GM19043 (cell line): ENCODE results near the gene KCNK3.
A peak's percentile ranks its signal among the peaks of the same experiment; 100 is the strongest.
"Not testable (repeated sequence)": the region's sequence is repeated elsewhere in the genome, so short reads cannot be mapped to it uniquely, and the experiment has no call there.

Experiments
- ATAC-seq: cut with Tn5 transposase; IDR thresholded peaks from one replicate; pipeline ENCODE4 v1.9.1; 2021; ENCODE audit warnings: low read depth; ENCODE audit not compliant: unreplicated experiment

KCNK3 gene

DNA sequence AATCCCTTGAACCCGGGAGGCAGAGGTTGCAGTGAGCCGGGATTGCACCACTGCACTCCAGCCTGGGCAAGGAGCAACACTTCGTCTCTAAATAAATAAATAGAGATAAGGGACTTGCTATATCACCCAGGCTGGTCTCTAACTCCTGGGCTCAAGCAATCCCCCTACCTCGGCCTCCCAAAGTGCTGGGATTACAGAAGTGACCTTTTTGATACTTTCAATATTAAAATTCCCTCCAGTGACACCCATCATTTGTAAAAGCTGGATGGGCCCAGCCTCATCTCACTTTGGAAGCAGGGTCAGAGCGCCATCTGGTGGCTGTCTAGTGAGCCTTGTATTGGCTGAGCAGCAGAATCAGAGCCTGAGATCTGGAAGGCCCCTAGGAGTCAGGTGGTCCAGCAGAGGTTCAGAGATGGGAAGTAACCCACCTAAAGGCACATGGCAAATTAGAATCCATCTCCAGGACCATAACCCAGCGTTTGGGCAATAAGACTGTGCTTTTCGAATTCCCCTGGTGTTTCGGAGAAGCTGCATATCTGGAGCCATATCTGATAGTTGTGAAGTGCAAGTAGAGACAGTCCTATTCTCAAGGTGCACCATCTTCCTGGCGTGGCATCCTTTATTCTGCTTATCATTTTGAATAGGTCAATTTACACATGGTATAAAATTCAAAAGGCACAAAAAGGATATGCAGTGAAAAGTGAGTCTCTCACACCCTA is 53.2 kb downstream of the KCNK3 start:
- no peak for ATAC-seq

DNA sequence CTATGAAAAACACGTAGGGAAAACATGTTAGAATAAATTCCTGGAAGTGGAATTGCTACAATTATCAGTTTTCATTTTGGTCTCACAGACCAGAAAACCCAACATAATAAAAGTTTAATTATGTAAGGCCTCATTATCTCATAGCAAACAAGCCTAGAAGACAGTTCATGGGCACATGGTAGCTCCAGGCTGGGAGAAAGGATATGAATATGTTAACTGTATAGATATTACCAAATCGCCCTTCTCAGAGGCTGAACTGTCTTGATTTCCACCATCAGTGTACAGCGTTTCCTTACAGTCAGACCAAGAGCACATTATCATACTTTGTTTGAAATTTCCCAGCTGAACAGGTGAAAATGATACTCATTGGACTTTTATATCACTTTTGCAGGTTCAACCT is 54.4 kb downstream of the KCNK3 start:
- ATAC-seq = no peak

DNA sequence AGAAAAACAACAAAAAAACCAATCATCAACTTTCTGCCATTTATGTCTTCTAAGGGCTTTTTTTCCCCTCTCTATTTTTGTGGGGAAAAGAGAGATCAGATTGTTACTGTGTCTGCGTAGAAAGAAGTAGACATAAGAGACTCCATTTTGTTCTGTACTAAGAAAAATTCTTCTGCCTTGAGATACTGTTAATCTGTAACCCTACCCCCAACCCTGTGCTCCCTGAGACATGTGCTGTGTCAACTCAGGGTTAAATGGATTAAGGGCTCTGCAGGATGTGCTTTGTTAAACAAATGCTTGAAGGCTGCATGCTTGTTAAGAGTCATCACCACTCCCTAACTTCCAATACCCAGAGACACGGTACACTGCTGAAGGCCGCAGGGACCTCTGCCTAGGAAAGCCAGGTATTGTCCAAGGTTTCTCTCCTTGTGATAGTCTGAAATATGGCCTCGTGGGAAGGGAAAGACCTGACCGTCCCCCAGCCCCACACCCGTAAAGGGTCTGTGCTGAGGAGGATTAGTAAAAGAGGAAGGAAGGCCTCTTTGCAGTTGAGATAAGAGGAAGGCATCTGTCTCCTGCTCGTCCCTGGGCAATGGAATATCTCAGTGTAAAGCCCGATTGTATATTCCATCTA is 57.4 kb downstream of the KCNK3 start:
- not testable (repeated sequence) for ATAC-seq

DNA sequence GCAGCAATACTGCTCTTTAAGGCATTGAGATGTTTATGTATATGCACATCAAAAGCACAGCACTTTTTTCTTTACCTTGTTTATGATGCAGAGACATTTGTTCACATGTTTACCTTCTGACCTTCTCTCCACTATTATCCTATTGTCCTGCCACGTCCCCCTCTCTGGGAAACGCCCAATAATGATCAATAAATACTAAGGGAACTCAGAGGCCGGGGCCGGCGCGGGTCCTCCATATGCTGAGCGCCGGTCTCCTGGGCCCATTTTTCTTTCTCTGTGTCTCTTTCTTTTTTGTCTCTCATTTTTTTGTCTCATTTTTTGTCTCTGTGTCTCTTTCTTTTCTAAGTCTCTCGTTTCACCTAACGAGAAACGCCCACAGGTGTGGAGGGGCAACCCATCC is 57.9 kb downstream of the KCNK3 start:
- ATAC-seq = not testable (repeated sequence)

DNA sequence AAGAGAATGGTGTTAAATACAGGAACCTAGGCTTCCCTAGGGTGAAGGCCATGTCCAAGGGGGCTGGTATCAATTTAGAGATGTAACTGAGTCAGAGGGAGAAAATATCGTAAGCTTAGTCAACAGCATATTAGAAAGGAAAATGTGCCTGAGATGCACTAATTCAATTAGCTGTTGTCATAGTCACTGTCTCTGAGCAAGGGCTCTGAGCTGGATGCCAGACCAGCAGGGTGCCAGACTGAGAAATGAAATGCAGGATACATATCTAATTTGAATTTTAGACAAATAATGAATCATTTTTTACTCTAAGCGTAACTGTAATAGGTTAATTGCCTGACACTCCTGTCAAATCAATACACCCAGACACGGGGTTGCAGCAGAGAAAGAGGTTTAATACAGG is 60.1 kb downstream of the KCNK3 start:
- ATAC-seq = no peak

DNA sequence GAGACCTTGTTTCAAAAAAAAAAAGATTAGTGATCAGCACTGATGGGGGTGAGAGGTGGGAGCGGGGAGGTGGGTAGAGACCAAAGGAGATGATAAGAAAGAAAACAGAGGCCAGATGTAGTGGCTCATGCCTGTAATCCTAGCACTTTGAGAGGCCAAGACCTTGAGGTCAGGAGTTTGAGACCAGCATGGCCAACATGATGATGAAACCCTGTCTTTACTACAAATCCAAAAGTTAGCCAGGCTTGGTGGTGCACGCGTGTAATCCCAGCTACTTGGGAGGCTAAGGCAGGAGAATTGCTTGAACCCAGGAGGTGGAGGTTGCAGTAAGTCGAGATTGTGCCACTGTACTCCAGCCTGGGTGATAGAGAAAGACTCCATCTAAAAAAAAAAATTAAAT is 62.0 kb downstream of the KCNK3 start:
- no peak for ATAC-seq

DNA sequence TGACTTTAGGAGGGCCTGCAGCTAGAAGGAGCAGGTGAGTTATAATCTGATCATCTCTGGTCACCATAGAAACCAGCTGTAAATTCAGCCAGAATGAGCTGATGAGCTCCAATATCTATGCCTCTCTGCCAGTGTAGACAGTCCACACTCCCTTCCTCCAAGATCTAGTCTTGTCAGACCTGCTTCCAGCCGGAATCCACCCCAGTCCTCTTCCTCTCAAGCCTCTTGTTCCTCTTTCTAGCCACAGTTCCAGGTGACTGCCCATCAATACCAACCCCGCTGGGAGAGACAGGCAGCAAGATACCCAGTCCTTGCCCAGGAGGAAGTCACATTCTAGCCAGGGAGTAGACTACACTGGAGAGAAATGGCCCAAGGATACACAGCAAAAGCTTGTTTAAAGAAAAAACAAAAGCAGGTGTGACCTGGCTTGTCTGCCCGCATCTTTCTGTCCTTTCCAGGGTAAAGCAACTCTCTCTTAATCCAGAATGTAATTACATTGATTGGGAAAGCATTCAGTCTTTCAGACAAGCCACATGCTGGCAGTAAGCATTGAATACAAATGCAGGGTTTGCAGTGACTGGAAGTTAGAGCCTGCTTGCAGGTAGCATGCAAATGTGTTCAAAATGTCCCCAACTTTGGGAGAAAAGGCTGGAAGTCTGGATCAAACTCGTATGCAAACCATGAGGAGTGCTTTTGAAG is 62.6 kb downstream of the KCNK3 start:
- ATAC-seq = no peak

DNA sequence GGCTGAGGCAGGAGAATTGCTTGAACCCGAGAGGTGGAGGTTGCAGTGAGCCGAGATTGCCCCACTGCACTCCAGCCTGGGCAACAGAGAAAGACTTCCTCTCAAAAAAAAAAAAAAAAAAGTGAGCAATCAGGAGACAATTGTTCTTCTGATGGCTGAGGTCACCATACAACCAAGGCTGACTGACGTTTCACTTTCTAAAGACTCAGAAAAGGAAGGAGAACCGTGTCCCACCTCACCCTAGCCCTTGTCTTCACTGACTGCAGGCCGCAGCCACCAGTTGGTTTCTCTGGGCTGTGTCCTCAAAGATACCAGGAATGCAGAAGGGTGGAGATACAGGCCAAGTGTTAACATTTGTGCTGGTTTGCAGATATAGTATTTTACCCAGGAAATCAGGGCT is 63.8 kb downstream of the KCNK3 start:
- ATAC-seq = no peak

DNA sequence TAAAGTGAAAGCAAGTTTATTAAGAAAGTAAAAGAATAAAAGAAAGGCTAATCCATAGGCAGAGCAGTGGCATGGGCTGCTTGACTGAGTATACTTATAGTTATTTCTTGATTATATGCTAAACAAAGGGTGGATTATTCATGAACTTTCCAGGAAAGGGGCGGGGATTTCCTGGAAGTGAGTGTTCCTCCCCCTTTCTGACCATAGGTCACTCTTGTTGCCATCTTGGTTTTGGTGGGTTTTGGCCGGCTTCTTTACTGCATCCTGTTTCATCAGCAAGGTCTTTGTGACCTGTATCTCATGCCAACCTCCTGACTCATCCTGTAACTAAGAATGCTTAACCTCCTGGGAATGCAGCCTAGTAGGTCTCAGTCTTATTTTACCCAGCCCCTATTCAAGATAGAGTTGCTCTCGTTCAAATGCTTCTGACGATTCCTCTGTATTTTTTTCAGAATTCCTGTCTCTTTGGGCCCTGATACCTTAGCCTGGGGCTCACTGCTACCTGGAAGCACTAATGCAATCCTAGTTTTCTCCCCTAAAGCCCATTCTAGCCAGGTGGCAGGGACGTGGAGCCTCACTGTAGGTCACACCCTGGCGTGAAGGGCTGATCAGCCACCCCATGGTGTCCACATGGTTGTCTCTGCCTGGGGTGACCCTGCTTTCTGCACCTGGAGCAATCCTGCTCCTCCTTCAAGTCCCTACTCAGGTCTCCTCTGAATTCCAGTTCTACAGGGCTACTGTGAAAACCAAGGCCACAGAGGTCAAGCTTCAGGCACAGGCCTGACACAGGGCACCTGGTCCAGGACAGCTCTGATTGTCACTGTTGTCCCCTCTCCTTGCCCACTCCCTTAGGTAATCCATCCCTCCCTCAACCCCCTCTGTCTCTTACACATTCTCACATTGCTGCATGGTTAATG is 65.6 kb downstream of the KCNK3 start:
- ATAC-seq = peak; percentile 45

DNA sequence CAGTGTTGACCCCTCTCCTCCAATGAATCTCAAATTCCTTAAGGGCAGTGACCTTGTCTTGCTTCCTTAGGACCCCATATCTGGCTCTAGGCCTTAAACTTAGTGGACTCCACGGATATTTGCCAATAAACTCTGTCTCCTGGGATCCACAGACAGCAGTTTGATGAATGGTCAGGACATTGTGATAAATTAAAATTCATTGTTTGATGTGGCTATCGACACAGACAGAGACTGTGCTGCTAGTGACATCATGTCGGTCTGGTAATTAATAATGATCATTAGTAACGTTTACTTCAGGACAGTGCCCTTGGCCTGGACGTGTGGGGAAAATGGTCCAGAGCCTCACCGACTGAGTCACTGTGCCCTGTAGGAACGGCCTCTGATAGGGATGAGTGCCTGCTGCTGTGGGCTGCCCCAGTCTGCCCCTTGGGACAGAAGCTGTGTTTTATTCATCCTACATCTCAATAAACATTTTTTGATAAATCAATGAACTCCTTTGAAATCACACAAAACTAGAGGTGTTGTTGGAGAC is 66.3 kb downstream of the KCNK3 start:
- no peak for ATAC-seq

DNA sequence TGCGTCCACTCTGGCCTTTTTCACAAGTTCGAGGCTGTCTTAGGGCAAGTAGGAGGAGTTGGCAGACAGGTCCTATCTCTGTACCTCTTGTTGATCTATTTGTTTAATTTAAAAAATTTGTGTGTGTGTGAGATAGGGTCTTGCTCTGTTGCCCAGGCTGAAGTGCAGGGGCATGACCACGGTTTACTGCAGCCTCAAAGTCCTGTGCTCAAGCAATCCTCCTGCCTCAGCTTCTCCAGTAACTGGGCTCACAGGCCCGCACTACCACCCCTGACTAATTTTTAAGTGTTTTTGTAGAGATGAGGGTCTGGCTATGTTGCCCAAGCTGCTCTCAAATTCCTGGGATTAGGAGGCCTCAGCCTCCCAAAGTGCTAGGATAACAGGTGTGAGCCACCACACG is 67.3 kb downstream of the KCNK3 start:
- no peak for ATAC-seq

DNA sequence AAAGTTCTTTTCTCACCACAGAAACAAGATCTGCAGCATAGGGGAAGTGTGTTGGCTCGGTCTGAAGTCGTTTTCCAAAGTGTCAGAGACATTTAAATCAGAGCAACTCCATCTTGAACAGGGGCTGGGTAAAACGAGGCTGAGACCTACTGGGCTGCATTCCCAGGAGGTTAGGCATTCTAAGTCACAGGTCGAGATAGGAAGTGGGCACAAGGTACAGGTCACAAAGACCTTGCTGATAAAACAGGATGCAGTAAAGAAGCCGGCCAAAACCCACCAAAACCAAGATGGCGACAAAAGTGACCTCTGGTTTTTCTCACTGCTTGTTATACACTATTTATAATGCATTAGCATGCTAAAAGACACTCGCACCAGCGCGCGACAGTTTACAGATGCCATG is 68.5 kb downstream of the KCNK3 start:
- ATAC-seq = not testable (repeated sequence)

DNA sequence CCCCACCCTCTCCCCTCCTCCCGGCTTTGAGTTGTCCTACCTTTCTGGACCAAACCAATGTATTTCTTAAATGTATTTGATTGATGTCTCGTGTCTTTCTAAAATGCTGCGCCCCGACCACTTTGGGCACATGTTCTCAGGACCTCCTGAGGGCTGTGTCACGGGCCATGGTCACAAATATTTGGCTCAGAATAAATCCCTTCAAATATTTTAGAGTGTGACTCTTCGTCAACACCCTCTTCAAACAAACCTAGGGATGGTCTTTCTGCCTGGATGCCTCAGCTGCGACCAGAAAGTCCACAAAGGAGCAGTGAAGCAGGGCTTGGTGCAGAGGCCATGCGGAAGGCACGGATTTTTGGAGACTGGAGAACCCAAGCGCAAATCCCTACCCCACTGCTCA is 70.5 kb downstream of the KCNK3 start:
- no peak for ATAC-seq

DNA sequence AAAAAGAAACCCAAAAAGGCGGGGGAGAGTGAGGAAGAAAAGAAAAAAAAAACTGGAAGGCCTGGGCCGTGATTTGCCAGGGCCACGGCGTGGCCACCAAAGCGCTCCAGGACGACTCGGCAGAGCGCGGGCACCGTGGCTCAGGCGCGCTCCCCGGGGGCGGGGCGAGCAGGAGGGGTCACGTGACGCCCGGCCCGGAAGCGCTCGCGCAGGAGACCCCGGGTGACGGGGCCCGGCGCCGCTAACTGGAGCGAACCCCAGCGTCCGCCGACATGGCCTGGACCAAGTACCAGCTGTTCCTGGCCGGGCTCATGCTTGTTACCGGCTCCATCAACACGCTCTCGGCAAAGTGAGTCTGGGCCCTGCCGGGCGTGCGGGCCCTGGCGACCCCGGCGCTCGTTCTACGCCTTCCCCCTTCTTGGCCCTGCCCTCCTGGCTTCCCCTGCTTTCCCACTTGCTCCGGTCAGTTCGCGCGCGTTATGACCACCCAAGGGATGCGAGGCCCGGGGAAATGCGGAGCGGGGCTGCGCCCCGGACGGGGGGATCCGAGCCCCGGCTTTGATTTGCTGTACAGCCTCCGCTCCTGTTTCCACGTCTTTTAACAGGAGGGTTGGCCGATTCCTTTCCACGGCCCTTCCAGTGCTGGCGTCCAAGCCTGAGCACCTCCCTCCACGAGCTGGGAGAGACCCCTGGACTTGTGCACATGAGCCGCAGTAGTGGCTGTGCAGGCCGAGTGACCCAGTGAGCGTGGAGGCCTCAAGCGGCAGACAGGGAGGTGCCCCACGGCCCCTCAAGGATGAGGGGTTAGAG is 71.8 kb downstream of the KCNK3 start, which contains the start of gene SLC35F6:
SLC35F6 (plus strand) TSS at position 207 of the 810 bp plus-strand sequence; CDS start at position 273, 66 bp downstream.
- no peak for ATAC-seq

DNA sequence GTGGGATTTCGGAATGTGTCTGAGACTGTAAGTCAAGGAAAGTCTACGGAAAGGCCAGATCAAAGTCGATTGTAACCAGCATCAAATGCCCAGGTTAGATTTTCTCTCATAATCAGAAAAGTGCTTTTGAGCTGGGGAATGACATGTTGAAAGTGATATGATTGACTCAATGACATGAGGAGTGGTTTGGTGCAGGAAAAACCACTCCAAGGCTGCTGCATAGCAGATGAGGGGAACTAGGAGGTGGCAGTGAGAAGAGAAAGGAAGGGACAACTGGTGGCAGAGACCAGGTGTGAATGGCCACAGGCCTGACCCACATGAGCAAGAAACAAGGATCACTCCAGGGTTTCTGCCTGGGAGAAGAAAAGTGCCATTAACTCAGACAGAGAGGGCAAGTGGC is 72.4 kb downstream of the KCNK3 start:
- no peak for ATAC-seq

DNA sequence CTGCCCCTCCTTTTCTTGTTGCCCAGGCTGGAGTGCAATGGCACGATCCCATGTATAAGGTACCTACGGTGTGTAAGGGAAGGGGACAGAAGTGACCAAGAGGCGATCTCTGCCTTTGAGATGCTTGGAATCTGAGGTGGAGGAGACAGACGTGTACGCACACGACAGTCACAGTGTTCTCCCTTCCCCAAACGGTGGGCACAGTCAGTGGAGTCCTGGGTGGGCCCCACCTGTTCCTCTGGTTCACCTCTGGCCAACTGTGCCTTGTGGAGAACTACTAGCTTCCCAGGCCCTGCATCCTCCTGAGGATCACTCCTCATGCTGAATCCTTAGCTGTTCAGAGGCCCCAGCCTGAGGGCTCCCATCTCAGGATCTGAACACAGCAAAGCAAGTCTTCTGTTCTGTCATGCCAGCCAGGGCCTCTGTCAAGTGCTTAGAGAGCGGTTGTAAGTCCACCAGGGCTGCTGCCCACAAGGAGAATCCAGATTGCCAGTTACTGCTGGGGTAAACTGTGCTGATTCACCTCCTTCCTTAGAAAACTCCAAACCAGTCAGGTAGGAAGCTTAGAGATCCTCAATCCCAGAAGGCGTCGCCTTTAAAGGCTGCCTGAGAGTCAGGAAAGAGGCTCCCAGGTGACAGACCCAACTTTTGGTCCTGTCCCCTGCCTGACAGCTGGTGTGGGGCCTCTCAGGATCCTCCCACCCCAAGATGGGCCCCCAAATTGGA is 73.1 kb downstream of the KCNK3 start:
- no peak for ATAC-seq

DNA sequence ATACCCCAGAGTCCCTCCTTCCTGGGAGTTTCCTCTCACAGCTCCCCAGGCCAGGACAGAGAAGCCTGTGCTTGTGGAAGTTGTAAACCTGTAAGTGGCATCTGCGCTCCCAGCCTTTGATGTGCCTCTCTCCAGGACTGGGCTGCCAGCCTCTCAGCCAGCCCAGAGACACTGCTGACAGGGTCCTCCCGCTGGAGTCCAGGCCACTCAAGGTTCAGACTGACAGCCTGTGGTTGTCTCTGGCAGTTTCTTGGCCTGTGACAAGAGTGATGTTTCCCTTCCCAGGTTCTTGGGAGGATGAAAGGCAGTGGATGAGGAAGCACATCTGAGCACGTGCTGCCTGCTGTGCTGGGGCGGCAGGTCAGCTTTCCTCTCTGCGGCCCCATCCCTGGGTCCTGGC is 74.6 kb downstream of the KCNK3 start:
- no peak for ATAC-seq

DNA sequence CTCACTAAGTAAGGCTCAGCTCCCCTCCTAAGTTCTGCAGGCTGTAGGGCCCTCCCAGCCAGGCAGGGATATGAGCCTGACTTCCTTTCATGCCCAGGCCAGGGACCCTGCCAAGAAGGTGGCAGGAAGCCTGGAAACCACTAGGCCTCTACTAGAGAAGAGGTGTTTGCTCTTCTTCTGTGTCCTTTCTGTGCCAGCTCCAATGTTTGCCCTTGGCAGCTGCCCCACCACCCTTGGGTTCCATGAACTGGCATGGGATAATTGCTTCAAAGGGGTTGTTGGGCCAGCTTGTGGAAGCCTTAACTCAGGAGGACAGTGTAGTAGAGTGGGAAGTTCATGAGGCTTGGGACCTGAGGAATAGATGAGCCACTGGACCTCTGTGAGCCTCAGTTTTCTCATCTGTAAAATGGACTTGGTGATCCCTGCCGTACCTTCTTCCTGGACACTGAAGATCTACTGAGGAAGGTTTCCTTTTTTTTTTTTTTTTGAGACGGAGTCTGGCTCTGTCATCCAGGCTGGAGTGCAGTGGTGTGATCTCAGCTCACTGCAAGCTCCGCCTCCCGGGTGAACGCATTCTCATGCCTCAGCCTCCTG is 75.5 kb downstream of the KCNK3 start:
- no peak for ATAC-seq

DNA sequence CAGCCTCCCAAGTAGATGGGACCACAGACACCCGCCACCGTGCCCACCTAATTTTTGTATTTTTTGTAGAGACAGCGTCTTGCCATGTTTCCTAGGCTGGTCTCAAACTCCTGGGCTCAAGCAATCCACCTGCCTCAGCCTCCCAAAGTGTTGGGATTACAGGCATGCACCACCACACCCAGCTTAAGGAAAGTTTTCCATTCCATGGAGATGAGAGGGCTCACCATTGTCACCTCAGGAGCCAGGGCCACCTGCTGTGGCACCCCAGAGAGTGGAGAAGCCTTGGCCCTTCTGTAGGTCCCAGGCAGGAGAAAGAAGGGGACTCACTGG is 76.2 kb downstream of the KCNK3 start:
- no peak for ATAC-seq
